OCI-LY7 (cell line): ENCODE measurements around the gene SURF4.

Source experiments
- EZH2phosphoT487 ChIP-seq: fragments of 200-600 bp; sonication (generic); IDR thresholded peaks from 2 replicates; pipeline ENCODE4 v1.6.1; 2018; ENCODE audit warnings: low read depth, borderline replicate concordance, mild to moderate bottlenecking, mixed run types, antibody characterized with exemption, low read length, moderate library complexity, mixed read lengths
- TF ChIP-seq, protein P1 (sequence below): fragments of 200-600 bp; sonication (generic); conservative IDR thresholded peaks from 2 replicates; pipeline ENCODE4 v1.5.1; 2014; ENCODE audit warnings: mild to moderate bottlenecking, antibody characterized with exemption, low read length, moderate library complexity, mixed read lengths

GRCh38 chr9:133377721-133378216 is 1.9 kb upstream of the SURF4 start:
- TF ChIP-seq, protein P1, sequence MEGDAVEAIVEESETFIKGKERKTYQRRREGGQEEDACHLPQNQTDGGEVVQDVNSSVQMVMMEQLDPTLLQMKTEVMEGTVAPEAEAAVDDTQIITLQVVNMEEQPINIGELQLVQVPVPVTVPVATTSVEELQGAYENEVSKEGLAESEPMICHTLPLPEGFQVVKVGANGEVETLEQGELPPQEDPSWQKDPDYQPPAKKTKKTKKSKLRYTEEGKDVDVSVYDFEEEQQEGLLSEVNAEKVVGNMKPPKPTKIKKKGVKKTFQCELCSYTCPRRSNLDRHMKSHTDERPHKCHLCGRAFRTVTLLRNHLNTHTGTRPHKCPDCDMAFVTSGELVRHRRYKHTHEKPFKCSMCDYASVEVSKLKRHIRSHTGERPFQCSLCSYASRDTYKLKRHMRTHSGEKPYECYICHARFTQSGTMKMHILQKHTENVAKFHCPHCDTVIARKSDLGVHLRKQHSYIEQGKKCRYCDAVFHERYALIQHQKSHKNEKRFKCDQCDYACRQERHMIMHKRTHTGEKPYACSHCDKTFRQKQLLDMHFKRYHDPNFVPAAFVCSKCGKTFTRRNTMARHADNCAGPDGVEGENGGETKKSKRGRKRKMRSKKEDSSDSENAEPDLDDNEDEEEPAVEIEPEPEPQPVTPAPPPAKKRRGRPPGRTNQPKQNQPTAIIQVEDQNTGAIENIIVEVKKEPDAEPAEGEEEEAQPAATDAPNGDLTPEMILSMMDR = no peak
- no peak for TF ChIP-seq EZH2phosphoT487
